CD14-positive monocyte (primary cell): ENCODE results near the gene RAB10. TPM values are rescaled to one million over a fixed set of nuclear protein-coding genes. Genes with fewer than 3 reads are reported as not detected.

Experiments used
- DNase-seq, 3 donors: peaks; one replicate each; pipeline ENCODE4 v3.0.0-alpha.2; 2011 to 2022
- H2AFZ ChIP-seq: 2 replicates; pipeline ENCODE4 v1.6.0; 2012; ENCODE audit warnings: mild to moderate bottlenecking, low read depth, low read length, inconsistent platforms; ENCODE audit not compliant: insufficient read depth, poor library complexity, severe bottlenecking
- H3K27ac ChIP-seq, 2 donors: 1 replicate in 1 of 2; 2 replicates in 1 of 2; pipeline ENCODE4 v1.5.1; 2012 to 2013; ENCODE audit warnings: low read length in 2 of 2, control low read depth in 1 of 2, inconsistent platforms in 1 of 2, low read depth in 1 of 2, mild to moderate bottlenecking in 1 of 2
- H3K27me3 ChIP-seq, 2 donors: one replicate each; pipeline versions ENCODE4 v1.6.0 to v1.6.1; 2011 to 2013; ENCODE audit warnings: low read length in 2 of 2; ENCODE audit not compliant: control insufficient read depth in 2 of 2, insufficient read depth in 2 of 2
- H3K36me3 ChIP-seq, 2 donors: replicated peaks in 1 of 2; 1 replicate in 1 of 2; 2 replicates in 1 of 2; pipeline versions ENCODE4 v1.5.1 to v1.6.1; 2012 to 2013; ENCODE audit warnings: low read length in 2 of 2, control low read depth in 1 of 2, inconsistent platforms in 1 of 2, mild to moderate bottlenecking in 1 of 2; ENCODE audit not compliant: insufficient read depth in 2 of 2, control insufficient read depth in 1 of 2
- H3K4me1 ChIP-seq, 2 donors: 1 replicate in 1 of 2; 2 replicates in 1 of 2; pipeline versions ENCODE4 v1.5.1 to v1.6.1; 2012 to 2013; ENCODE audit warnings: low read length in 2 of 2, control low read depth in 1 of 2, inconsistent platforms in 1 of 2, mild to moderate bottlenecking in 1 of 2, moderate library complexity in 1 of 2; ENCODE audit not compliant: insufficient read depth in 2 of 2, control insufficient read depth in 1 of 2
- H3K4me2 ChIP-seq: replicated peaks from 2 replicates; pipeline ENCODE3; 2012; ENCODE audit warnings: low read length, moderate library complexity, mild to moderate bottlenecking; ENCODE audit not compliant: poor library complexity, severe bottlenecking; ENCODE audit errors: extremely low read depth
- H3K4me3 ChIP-seq, 3 experiments: fragments of 200-600 bp in 1 of 3; sonication (generic) in 1 of 3; replicated peaks in 1 of 3; 1 replicate in 2 of 3; 2 replicates in 1 of 3; pipeline ENCODE4 v1.5.1; 2011 to 2013; ENCODE audit warnings: low read length in 3 of 3, mild to moderate bottlenecking in 3 of 3, control low read depth in 2 of 3, low read depth in 2 of 3, inconsistent platforms in 1 of 3, moderate library complexity in 1 of 3
- H3K79me2 ChIP-seq: 2 replicates; pipeline ENCODE4 v1.6.0; 2012; ENCODE audit warnings: mild to moderate bottlenecking, control low read depth, inconsistent platforms, low read length, moderate library complexity; ENCODE audit not compliant: insufficient read depth
- H3K9ac ChIP-seq: 2 replicates; pipeline ENCODE4 v1.6.0; 2017; ENCODE audit warnings: low read length, mild to moderate bottlenecking; ENCODE audit not compliant: insufficient read depth, poor library complexity, severe bottlenecking
- H3K9me3 ChIP-seq, 2 donors: replicated peaks in 1 of 2; 1 replicate in 1 of 2; 2 replicates in 1 of 2; pipeline versions ENCODE4 v1.5.1 to v1.6.1; 2012 to 2013; ENCODE audit warnings: low read length in 2 of 2, control low read depth in 1 of 2; ENCODE audit not compliant: control insufficient read depth in 1 of 2, insufficient read depth in 1 of 2
- H4K20me1 ChIP-seq: 2 replicates; pipeline ENCODE4 v1.6.0; 2012; ENCODE audit warnings: mild to moderate bottlenecking, low read length, control low read depth, moderate library complexity; ENCODE audit not compliant: insufficient read depth
- H3K27ac Mint-ChIP-seq, 7 donors: one replicate each; pipeline ENCODE4 v1.8.0; 2020; ENCODE audit warnings: mild to moderate bottlenecking in 7 of 7, mixed read lengths in 7 of 7, moderate library complexity in 6 of 7, inconsistent platforms in 2 of 7
- H3K27me3 Mint-ChIP-seq, 3 donors: one replicate each; pipeline ENCODE4 v1.8.0; 2021 to 2022; ENCODE audit warnings: low read depth in 3 of 3, mild to moderate bottlenecking in 3 of 3, mixed read lengths in 3 of 3, moderate library complexity in 3 of 3, inconsistent platforms in 1 of 3
- H3K36me3 Mint-ChIP-seq, 2 donors: one replicate each; pipeline ENCODE4 v1.8.0; 2020; ENCODE audit warnings: mixed read lengths in 2 of 2, inconsistent platforms in 1 of 2, mild to moderate bottlenecking in 1 of 2
- H3K4me1 Mint-ChIP-seq: one replicate; pipeline ENCODE4 v1.8.0; 2020; ENCODE audit warnings: mild to moderate bottlenecking, mixed read lengths
- H3K4me3 Mint-ChIP-seq, 2 donors: one replicate each; pipeline ENCODE4 v1.8.0; 2020; ENCODE audit warnings: mild to moderate bottlenecking in 2 of 2, mixed read lengths in 2 of 2, moderate library complexity in 1 of 2
- H3K9me3 Mint-ChIP-seq, 7 donors: one replicate each; pipeline ENCODE4 v1.8.0; 2020 to 2022; ENCODE audit warnings: mixed read lengths in 7 of 7, mild to moderate bottlenecking in 6 of 7, moderate library complexity in 6 of 7, inconsistent platforms in 2 of 7
- WGBS: methylation state at CpG from one replicate; pipeline ENCODE4 v1.1.5; 2013; ENCODE audit warnings: missing lambda C conversion rate; ENCODE audit not compliant: insufficient coverage; 5-methylcytosine and 5-hydroxymethylcytosine counted together
- intact Hi-C, 2 donors: fragments of 100-400 bp; cut with micrococcal nuclease; formaldehyde crosslinking; loops; one replicate each; pipeline versions ENCODE4 v1.15.0 to v1.15.1; 2023
- polyA plus RNA-seq, 3 donors: library from polyadenylated mRNA; depleted of rRNA in 1 of 3; unstranded in 2 of 3; stranded (reverse) in 1 of 3; fragments of 300-500 nt in 2 of 3; fragments of >200 nt in 1 of 3; fragmentation: Illumina TruSeq in 2 of 3; gene quantifications; 1 replicate in 2 of 3; 2 replicates in 1 of 3; pipeline ENCODE4 v1.2.3, GENCODE V29; 2012 to 2021
- TF ChIP-seq, protein P1 (sequence below): fragments of 200-600 bp; IDR thresholded peaks from one replicate; pipeline ENCODE4 v1.8.0; 2022; ENCODE audit warnings: antibody characterized with exemption, mild to moderate bottlenecking

RAB10 gene
- polyA plus RNA-seq, 3 donors = 38.6 to 258 (median 202) TPM

DNA sequence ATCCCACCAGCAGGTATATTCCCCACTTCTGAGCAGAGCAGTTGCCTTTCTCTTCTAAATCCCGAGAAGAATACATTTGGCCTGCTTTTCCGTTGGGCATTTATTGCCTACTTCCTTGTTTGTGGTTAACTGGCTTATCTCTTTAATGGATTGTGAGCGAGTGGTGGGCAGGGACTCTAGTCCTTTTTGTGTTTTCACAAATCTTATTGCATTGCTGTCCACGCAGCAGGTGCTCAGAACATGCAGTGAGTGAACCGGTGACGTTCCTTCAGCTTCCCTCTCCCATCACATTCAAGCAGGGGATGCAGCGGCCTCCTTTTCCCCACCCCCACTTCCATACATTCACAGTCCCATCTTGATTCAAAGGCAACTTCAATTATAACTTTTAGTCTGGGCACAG lies 110.1 kb downstream of the RAB10 start:
- TF ChIP-seq, protein P1, sequence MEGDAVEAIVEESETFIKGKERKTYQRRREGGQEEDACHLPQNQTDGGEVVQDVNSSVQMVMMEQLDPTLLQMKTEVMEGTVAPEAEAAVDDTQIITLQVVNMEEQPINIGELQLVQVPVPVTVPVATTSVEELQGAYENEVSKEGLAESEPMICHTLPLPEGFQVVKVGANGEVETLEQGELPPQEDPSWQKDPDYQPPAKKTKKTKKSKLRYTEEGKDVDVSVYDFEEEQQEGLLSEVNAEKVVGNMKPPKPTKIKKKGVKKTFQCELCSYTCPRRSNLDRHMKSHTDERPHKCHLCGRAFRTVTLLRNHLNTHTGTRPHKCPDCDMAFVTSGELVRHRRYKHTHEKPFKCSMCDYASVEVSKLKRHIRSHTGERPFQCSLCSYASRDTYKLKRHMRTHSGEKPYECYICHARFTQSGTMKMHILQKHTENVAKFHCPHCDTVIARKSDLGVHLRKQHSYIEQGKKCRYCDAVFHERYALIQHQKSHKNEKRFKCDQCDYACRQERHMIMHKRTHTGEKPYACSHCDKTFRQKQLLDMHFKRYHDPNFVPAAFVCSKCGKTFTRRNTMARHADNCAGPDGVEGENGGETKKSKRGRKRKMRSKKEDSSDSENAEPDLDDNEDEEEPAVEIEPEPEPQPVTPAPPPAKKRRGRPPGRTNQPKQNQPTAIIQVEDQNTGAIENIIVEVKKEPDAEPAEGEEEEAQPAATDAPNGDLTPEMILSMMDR = no peak
- no peak overlapping the region for H3K9ac ChIP-seq
- intact Hi-C loops = loop anchor here (2.0 kb wide), 2 partner anchors 153 to 193 kb away; no protein-coding TSS in a partner anchor
- Mint-ChIP-seq H3K27ac (peak overlapping the region in 1 of 7 donors; percentile 47), H3K27me3 (peaks cover 4 to 7% (median 6%) of the 10 kb centered on the region in 3 donors), H3K36me3 (peaks cover 0 to 9% of the 10 kb centered on the region in 2 donors), H3K4me3 (peak overlapping the region in 1 of 2 donors; percentile 39), H3K9me3 (peaks cover 0 to 2% (median 0%) of the 10 kb centered on the region in 7 donors), H3K4me1 (peaks cover 19% of the 10 kb centered on the region)
- peaks cover 12% of the 10 kb centered on the region for H4K20me1 ChIP-seq
- DNase-seq = no peak
- H3K4me3 ChIP-seq = no peak overlapping the region
- H3K27me3 ChIP-seq = no peaks in the 10 kb centered on the region
- no peak overlapping the region for H2AFZ ChIP-seq
- WGBS = 16% methylated on average over 6 of the region's 7 CpGs
- H3K36me3 ChIP-seq = no peaks in the 10 kb centered on the region
- H3K27ac ChIP-seq = no peak overlapping the region
- peaks cover 12 to 16% of the 10 kb centered on the region in 2 donors for H3K4me1 ChIP-seq
- no peaks in the 10 kb centered on the region for H3K9me3 ChIP-seq
- H3K4me2 ChIP-seq = no peak overlapping the region
- no peaks in the 10 kb centered on the region for H3K79me2 ChIP-seq

DNA sequence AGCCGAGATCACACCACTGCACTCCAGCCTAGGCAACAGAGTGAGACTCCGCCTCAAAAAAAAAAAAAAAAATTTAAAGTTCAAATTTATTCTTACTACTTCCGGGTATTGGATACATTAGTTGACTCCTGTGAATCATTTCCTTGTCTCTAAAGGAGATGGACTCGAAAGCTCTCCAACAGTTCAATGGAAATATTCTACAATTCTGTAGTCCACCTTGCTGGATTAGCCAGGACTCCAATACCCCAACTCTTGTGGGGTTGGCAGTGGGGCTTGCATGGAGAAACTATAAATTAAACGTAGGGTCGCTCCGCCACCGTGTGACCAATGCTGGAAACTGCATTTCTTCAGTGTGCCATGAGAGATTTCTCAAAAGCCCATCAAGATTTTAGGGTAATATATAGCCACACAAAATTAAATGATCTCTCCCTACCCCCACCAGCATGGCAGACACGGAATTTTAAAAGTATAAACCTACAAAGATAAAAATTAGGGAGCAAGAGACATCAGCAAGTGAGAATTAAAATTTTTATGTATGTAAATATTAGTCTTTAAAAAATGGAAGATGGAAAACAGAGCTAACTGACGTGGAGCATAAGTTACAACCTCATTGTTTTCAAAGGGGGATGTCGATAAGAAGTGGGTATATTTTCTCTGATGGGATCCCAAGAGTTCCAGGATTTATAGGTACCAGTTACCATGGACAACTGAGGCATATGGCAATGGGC lies 111.2 kb downstream of the RAB10 start:
- peak overlapping the region in 1 of 2 donors; percentile 39 for H3K4me3 Mint-ChIP-seq

More for the DNA sequence above, 111.2 kb downstream of the RAB10 start:
- Mint-ChIP-seq H3K36me3 (peaks cover 0 to 9% of the 10 kb centered on the region in 2 donors), H3K9me3 (no peaks in the 10 kb centered on the region), H3K4me1 (peaks cover 19% of the 10 kb centered on the region), H3K27ac (peak overlapping the region in 1 of 7 donors; percentile 37), H3K27me3 (peaks cover 6 to 12% (median 8%) of the 10 kb centered on the region in 3 donors)
- Histone ChIP-seq H3K4me1 (peaks cover 12 to 16% of the 10 kb centered on the region in 2 donors), H2AFZ (peak overlapping the region; percentile 42), H3K27ac (no peak overlapping the region), H3K4me3 (no peak overlapping the region), H4K20me1 (peaks cover 1% of the 10 kb centered on the region), H3K9me3 (no peaks in the 10 kb centered on the region), H3K36me3 (no peaks in the 10 kb centered on the region), H3K27me3 (no peaks in the 10 kb centered on the region), H3K9ac (no peak overlapping the region), H3K79me2 (no peaks in the 10 kb centered on the region), H3K4me2 (peak overlapping the region; percentile 47)
- WGBS = 100% methylated on average over 1 of the region's 11 CpGs
- TF ChIP-seq, protein P1 = peak; percentile 83
- peak; percentile 43 to 64 (median 58) for DNase-seq
- intact Hi-C loops = loop anchor here (2.0 kb wide), 2 partner anchors 154 to 194 kb away; no protein-coding TSS in a partner anchor
